Stomach smooth muscle (tissue), 2 donors: ENCODE measurements around the gene ZNF579.

Experiments used
- H3K27ac ChIP-seq: one replicate; pipeline ENCODE4 v1.7.0; 2013; ENCODE audit warnings: mild to moderate bottlenecking, low read length, inconsistent platforms
- H3K27me3 ChIP-seq, 2 donors: one replicate each; pipeline ENCODE4 v1.7.0; 2013; ENCODE audit warnings: low read length in 2 of 2; ENCODE audit not compliant: insufficient read depth in 2 of 2, control insufficient read depth in 1 of 2
- H3K36me3 ChIP-seq, 2 donors: one replicate each; pipeline ENCODE4 v1.7.0; 2013; ENCODE audit warnings: low read length in 2 of 2; ENCODE audit not compliant: control insufficient read depth in 2 of 2, insufficient read depth in 2 of 2
- H3K4me1 ChIP-seq: one replicate; pipeline ENCODE4 v1.7.0; 2013; ENCODE audit warnings: low read length; ENCODE audit not compliant: control insufficient read depth, insufficient read depth
- H3K4me3 ChIP-seq, 2 donors: one replicate each; pipeline ENCODE4 v1.7.0; 2013; ENCODE audit warnings: low read length in 2 of 2
- H3K9ac ChIP-seq, 2 donors: one replicate each; pipeline ENCODE4 v1.7.0; 2013; ENCODE audit warnings: low read length in 2 of 2, mild to moderate bottlenecking in 1 of 2
- H3K9me3 ChIP-seq, 2 donors: one replicate each; pipeline ENCODE4 v1.7.0; 2013; ENCODE audit warnings: low read length in 2 of 2; ENCODE audit not compliant: control insufficient read depth in 2 of 2
- donor health status: healthy.
- donor health status: Pancreatic carcinoma.

ZNF579 gene

DNA sequence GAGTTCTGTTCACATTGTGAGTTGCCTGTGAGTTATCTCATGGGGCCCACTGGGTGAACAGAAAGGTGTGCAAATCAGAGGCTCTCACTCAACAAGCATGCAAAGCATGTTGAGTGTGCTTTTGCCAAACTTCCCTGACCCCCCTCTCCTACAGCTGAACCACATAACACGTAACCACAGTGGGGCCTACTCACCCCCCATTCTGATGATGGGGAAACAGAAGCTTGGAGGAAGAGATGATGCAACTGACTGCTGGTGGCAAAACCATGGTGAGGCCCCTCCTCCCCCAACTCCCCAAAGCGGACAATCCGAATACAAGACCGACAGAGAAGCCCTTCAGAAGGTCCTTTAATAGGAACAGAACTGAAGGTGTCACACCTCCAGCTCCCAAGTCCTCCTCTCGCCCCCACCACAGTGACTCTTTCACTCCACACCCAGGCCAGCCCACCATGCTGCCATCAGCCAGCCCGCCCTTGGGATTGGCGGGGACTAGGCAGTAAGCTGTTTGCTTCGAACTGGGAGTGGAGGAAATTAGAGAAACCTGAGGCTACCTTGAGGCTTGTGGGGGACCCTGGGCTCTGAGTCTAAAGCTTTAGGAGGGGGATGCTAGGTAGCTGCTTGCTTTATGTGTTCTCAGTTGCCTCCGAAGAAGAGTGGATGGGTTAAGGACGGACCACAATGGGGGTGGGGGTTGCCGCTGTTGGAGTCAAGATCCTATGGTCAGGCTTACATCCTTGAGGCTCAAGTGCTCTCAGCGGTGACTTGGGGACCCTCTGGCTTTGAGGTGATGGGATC is 40.0 kb upstream of the ZNF579 start:
- H3K27ac ChIP-seq = no peak overlapping the region
- H3K9ac ChIP-seq = no peak overlapping the region
- no peaks in the 10 kb centered on the region for H3K27me3 ChIP-seq
- no peaks in the 10 kb centered on the region for H3K9me3 ChIP-seq
- no peak overlapping the region for H3K4me3 ChIP-seq
- H3K36me3 ChIP-seq = peaks cover 13 to 15% of the 10 kb centered on the region in 2 donors
- peaks cover 3% of the 10 kb centered on the region for H3K4me1 ChIP-seq

DNA sequence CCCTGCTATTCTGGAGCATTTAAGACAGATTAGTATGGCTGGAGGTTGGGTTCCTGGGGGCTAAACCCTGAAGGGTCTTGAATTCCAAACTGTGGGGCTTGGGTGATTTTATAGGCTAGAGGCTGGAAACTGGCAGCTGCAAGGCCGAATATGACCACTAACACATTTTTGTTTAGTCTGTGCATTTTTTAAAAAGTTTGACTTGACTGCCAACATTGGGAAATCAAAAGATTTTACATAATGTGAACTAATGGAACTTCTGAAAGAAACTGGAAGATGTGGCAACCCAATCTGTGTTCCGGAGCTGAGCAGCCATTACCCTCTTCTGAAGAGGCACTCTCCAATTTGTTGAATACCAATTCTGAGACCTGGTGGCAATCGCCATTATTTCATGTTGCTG is 38.6 kb upstream of the ZNF579 start:
- no peak overlapping the region for H3K4me3 ChIP-seq
- no peaks in the 10 kb centered on the region for H3K9me3 ChIP-seq
- no peaks in the 10 kb centered on the region for H3K27me3 ChIP-seq
- no peak overlapping the region for H3K27ac ChIP-seq
- no peaks in the 10 kb centered on the region for H3K4me1 ChIP-seq
- H3K9ac ChIP-seq = no peak overlapping the region
- H3K36me3 ChIP-seq = peaks cover 13 to 20% of the 10 kb centered on the region in 2 donors

DNA sequence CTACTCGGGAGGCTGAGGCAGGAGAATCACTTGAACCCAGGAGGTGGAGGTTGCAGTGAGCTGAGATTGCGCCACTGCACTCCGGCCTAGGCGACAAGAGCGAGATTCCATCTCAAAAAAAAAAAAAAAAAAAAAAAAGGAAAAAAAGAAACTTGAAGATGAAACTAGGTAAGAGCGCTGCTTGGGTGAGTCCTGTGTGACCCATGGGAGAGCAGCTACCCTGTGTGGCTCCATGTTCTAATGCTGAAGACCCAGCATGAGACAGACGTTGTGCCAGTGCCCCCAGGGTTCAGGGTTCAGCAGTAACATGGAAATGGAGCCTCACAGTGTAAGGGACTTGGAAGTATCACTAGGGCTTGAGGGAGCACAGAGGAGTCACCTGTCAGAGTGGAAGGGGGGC is 37.8 kb upstream of the ZNF579 start:
- Histone ChIP-seq H3K4me3 (no peak overlapping the region), H3K9ac (no peak overlapping the region), H3K27ac (no peak overlapping the region), H3K4me1 (no peaks in the 10 kb centered on the region), H3K9me3 (no peaks in the 10 kb centered on the region), H3K36me3 (peaks cover 13 to 20% of the 10 kb centered on the region in 2 donors), H3K27me3 (no peaks in the 10 kb centered on the region)

DNA sequence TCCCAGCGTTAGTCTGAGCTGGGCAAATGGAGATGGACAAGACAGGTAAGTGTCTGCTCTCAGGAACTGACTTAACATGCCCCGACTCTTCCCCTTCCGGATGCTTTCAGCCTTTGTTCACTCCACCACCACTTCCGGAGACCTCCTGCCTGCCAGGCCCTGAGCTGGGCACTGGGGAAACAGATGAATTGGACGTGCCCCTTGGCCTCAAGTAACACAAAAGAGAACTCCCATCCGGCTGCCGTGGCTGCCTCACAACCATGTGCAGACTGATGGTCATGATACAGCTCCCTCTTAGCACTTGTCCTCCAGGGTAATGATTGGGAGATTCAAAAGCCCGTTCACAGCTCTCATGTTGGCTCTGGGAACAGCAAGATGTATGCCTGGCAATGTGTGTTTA is 36.8 kb upstream of the ZNF579 start:
- Histone ChIP-seq H3K27me3 (no peaks in the 10 kb centered on the region), H3K9ac (no peak overlapping the region), H3K36me3 (peaks cover 13 to 22% of the 10 kb centered on the region in 2 donors), H3K4me3 (no peak overlapping the region), H3K27ac (no peak overlapping the region), H3K4me1 (no peaks in the 10 kb centered on the region), H3K9me3 (no peaks in the 10 kb centered on the region)

DNA sequence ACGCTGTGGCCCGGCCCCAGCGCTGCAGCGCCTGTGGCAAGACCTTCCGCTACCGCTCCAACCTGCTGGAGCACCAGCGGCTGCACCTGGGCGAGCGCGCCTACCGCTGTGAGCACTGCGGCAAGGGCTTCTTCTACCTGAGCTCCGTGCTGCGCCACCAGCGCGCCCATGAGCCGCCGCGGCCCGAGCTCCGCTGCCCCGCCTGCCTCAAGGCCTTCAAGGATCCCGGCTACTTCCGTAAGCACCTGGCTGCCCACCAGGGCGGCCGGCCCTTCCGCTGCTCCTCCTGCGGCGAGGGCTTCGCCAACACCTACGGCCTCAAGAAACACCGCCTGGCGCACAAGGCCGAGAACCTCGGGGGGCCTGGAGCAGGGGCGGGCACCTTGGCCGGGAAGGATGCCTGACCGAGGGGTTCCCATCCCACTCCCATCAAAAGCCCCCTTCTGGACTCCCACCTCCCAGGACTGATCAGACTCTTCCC is 35.8 kb upstream of the ZNF579 start:
- Histone ChIP-seq H3K27me3 (no peaks in the 10 kb centered on the region), H3K4me1 (peaks cover 4% of the 10 kb centered on the region), H3K4me3 (no peak overlapping the region), H3K27ac (no peak overlapping the region), H3K9me3 (no peaks in the 10 kb centered on the region), H3K36me3 (peaks cover 13 to 22% of the 10 kb centered on the region in 2 donors), H3K9ac (no peak overlapping the region)

DNA sequence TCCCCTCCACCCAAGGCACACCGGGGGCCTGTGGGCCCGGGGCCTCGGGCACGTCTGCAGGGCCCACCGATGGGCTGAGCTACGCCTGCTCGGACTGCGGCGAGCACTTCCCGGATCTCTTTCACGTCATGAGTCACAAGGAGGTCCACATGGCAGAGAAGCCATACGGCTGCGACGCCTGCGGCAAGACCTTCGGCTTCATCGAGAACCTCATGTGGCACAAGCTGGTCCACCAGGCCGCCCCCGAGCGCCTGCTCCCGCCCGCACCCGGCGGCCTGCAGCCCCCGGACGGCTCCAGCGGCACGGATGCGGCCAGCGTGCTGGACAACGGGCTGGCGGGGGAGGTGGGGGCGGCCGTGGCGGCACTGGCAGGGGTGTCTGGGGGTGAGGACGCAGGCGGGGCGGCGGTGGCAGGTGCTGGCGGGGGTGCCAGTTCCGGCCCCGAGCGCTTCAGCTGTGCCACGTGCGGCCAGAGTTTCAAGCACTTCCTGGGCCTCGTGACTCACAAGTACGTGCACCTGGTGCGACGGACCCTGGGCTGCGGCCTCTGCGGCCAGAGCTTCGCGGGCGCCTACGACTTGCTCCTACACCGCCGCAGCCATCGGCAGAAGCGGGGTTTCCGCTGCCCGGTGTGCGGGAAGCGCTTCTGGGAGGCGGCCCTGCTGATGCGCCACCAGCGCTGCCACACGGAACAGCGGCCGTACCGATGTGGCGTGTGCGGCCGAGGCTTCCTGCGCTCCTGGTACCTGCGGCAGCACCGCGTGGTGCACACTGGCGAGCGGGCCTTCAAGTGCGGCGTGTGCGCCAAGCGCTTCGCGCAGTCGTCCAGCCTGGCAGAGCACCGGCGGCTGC is 35.1 kb upstream of the ZNF579 start:
- no peaks in the 10 kb centered on the region for H3K27me3 ChIP-seq
- H3K4me3 ChIP-seq = no peak overlapping the region
- peaks cover 9% of the 10 kb centered on the region for H3K4me1 ChIP-seq
- H3K27ac ChIP-seq = no peak overlapping the region
- H3K36me3 ChIP-seq = peaks cover 13 to 21% of the 10 kb centered on the region in 2 donors
- H3K9ac ChIP-seq = no peak overlapping the region
- no peaks in the 10 kb centered on the region for H3K9me3 ChIP-seq

DNA sequence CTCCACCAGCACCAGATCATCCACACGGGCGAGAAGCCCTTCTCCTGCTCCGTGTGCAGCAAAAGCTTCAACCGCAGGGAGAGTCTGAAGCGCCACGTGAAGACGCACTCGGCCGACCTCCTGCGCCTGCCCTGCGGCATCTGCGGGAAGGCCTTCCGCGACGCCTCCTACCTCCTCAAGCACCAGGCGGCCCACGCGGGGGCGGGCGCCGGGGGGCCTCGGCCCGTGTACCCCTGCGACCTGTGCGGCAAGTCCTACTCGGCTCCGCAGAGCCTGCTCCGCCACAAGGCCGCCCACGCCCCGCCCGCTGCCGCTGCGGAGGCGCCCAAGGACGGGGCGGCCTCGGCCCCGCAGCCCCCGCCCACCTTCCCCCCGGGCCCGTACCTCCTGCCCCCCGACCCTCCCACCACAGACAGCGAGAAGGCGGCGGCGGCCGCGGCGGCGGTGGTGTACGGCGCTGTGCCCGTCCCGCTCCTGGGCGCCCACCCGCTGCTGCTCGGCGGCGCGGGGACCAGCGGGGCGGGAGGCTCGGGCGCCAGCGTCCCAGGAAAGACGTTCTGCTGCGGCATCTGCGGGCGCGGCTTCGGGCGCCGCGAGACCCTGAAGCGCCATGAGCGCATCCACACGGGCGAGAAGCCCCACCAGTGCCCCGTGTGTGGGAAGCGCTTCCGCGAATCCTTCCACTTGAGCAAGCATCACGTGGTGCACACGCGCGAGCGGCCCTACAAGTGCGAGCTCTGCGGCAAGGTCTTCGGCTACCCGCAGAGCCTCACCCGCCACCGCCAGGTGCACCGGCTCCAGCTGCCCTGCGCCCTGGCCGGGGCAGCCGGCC is 34.3 kb upstream of the ZNF579 start:
- Histone ChIP-seq H3K9ac (no peak overlapping the region), H3K4me3 (no peak overlapping the region), H3K27ac (no peak overlapping the region), H3K4me1 (peaks cover 10% of the 10 kb centered on the region), H3K9me3 (no peaks in the 10 kb centered on the region), H3K36me3 (peaks cover 15 to 21% of the 10 kb centered on the region in 2 donors), H3K27me3 (no peaks in the 10 kb centered on the region)

DNA sequence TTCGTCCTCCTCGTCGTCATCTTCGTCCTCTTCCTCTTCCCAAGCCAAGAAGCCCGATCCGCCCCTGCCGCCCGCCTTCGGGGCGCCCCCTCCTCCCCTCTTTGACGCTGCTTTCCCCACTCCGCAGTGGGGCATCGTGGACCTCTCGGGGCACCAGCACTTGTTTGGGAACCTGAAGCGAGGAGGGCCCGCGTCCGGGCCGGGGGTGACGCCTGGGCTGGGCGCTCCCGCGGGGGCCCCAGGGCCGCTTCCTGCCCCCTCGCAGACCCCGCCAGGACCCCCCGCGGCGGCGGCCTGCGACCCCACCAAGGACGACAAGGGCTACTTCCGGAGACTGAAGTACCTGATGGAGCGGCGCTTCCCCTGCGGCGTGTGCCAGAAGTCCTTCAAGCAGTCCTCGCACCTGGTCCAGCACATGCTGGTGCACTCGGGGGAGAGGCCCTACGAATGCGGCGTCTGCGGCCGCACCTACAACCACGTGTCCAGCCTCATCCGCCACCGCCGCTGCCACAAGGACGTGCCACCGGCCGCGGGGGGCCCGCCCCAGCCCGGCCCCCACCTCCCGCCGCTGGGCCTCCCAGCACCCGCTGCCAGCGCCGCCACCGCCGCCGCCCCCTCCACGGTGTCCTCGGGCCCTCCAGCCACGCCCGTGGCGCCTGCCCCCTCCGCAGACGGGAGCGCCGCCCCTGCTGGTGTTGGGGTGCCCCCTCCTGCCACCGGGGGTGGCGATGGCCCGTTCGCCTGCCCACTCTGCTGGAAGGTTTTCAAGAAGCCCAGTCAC is 33.5 kb upstream of the ZNF579 start:
- Histone ChIP-seq H3K4me1 (peaks cover 10% of the 10 kb centered on the region), H3K27ac (no peak overlapping the region), H3K9me3 (no peaks in the 10 kb centered on the region), H3K9ac (no peak overlapping the region), H3K27me3 (no peaks in the 10 kb centered on the region), H3K4me3 (no peak overlapping the region), H3K36me3 (peaks cover 23 to 24% of the 10 kb centered on the region in 2 donors)

DNA sequence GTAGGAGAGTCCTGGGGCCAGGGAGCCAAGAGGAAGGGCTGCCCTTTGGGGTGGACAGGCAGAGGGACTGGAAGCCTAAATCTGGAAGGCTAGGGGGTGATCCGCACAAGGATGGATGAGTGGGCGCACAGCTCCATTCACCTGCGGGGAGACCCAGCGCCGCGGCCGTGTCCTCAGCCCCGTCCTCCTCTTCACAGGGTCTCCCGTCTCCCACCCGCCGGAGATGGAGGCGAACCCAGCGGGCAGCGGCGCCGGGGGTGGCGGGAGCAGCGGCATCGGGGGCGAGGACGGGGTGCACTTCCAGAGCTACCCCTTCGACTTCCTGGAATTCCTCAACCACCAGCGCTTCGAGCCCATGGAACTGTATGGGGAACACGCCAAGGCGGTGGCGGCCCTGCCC is 32.7 kb upstream of the ZNF579 start:
- peaks cover 23 to 24% of the 10 kb centered on the region in 2 donors for H3K36me3 ChIP-seq
- peaks cover 10% of the 10 kb centered on the region for H3K4me1 ChIP-seq
- H3K27ac ChIP-seq = no peak overlapping the region
- no peak overlapping the region for H3K4me3 ChIP-seq
- no peaks in the 10 kb centered on the region for H3K9me3 ChIP-seq
- H3K27me3 ChIP-seq = no peaks in the 10 kb centered on the region
- no peak overlapping the region for H3K9ac ChIP-seq
